DND-41 (cell line): ENCODE data around the gene PREP.

Experiments
- ATAC-seq: fragments of 200-7000 bp; cut with Tn5 transposase; 3 replicates; pipeline ENCODE4 v1.9.1; 2021; ENCODE audit warnings: low read depth; ENCODE audit not compliant: insufficient read depth
- DNase-seq: peaks from one replicate; pipeline ENCODE4 v3.0.0-alpha.2; 2020
- H2AFZ ChIP-seq: 2 replicates; pipeline ENCODE4 v1.6.0; 2012; ENCODE audit warnings: low read depth, low read length
- H3K27ac ChIP-seq: 2 replicates; pipeline ENCODE4 v1.5.1; 2012; ENCODE audit warnings: low read length, inconsistent platforms
- H3K27me3 ChIP-seq: fragments of 200-600 bp; sonication (generic); 2 replicates; pipeline ENCODE4 v1.6.0; 2012; ENCODE audit warnings: low read length, mild to moderate bottlenecking, inconsistent platforms; ENCODE audit not compliant: insufficient read depth, poor library complexity
- H3K36me3 ChIP-seq: 2 replicates; pipeline ENCODE4 v1.5.1; 2012; ENCODE audit warnings: low read length, inconsistent platforms; ENCODE audit not compliant: insufficient read depth
- H3K4me1 ChIP-seq: 2 replicates; pipeline ENCODE4 v1.5.1; 2012; ENCODE audit warnings: mild to moderate bottlenecking, low read length; ENCODE audit not compliant: insufficient read depth
- H3K4me2 ChIP-seq: 2 replicates; pipeline ENCODE4 v1.6.0; 2012; ENCODE audit warnings: mild to moderate bottlenecking, moderate library complexity, low read length, inconsistent platforms; ENCODE audit not compliant: insufficient read depth
- H3K4me3 ChIP-seq, 2 experiments: fragments of 200-600 bp in 1 of 2; shearing (Covaris generic) in 1 of 2; 2 replicates each; pipeline ENCODE4 v1.5.1; 2012 to 2016; ENCODE audit warnings: inconsistent platforms in 2 of 2, low read length in 2 of 2, mild to moderate bottlenecking in 2 of 2, low read depth in 1 of 2, moderate library complexity in 1 of 2
- H3K79me2 ChIP-seq: 2 replicates; pipeline ENCODE4 v1.6.0; 2012; ENCODE audit warnings: low read length, inconsistent platforms; ENCODE audit not compliant: insufficient read depth
- H3K9ac ChIP-seq: 2 replicates; pipeline ENCODE4 v1.6.0; 2012; ENCODE audit warnings: low read depth, mild to moderate bottlenecking, inconsistent platforms, low read length, moderate library complexity
- H3K9me3 ChIP-seq: 2 replicates; pipeline ENCODE4 v1.5.1; 2012; ENCODE audit warnings: low read length, moderate library complexity, mild to moderate bottlenecking, inconsistent platforms; ENCODE audit not compliant: insufficient read depth, severe bottlenecking
- H4K20me1 ChIP-seq: 2 replicates; pipeline ENCODE4 v1.6.0; 2012; ENCODE audit warnings: low read length; ENCODE audit not compliant: insufficient read depth
- CTCF ChIP-seq: IDR thresholded peaks from 2 replicates; pipeline ENCODE4 v1.5.1; 2012; ENCODE audit warnings: borderline replicate concordance, low read length, moderate library complexity, mild to moderate bottlenecking; ENCODE audit not compliant: poor library complexity, severe bottlenecking; ENCODE audit errors: extremely low read depth
- EZH2 ChIP-seq: IDR thresholded peaks from 3 replicates; pipeline ENCODE4 v1.6.1; 2012; ENCODE audit warnings: borderline replicate concordance, low read depth, mild to moderate bottlenecking, moderate library complexity, low read length, inconsistent platforms; ENCODE audit not compliant: severe bottlenecking

Gene PREP

GRCh38 chr6:105317607-105318533, 85.0 kb downstream of the PREP start:
- Histone ChIP-seq H3K79me2 (no peaks in the 10 kb centered on the region), H3K4me2 (no peak overlapping the region), H3K4me3 (no peak overlapping the region), H3K27me3 (no peaks in the 10 kb centered on the region), H4K20me1 (no peaks in the 10 kb centered on the region), H2AFZ (no peak overlapping the region), H3K9me3 (no peaks in the 10 kb centered on the region), H3K27ac (no peak overlapping the region), H3K36me3 (peaks cover 85% of the 10 kb centered on the region), H3K4me1 (no peaks in the 10 kb centered on the region), H3K9ac (no peak overlapping the region)
- DNase-seq (no peak), ATAC-seq (no peak)
- TF ChIP-seq CTCF = peak; percentile 45
- TF ChIP-seq EZH2 = no peak

GRCh38 chr6:105313211-105313610, 89.7 kb downstream of the PREP start:
- peaks cover 79% of the 10 kb centered on the region for H3K36me3 ChIP-seq
- no peaks in the 10 kb centered on the region for H3K4me1 ChIP-seq
- DNase-seq = no peak
- H3K4me3 ChIP-seq = no peak overlapping the region
- H4K20me1 ChIP-seq = no peaks in the 10 kb centered on the region; the same call in 1 of the 2 replicates
- no peaks in the 10 kb centered on the region for H3K27me3 ChIP-seq
- no peaks in the 10 kb centered on the region for H3K9me3 ChIP-seq
- H3K4me2 ChIP-seq = no peak overlapping the region
- no peak for TF ChIP-seq EZH2
- no peak for TF ChIP-seq CTCF
- no peak overlapping the region for H3K27ac ChIP-seq
- ATAC-seq = no peak
- H2AFZ ChIP-seq = no peak overlapping the region
- H3K9ac ChIP-seq = no peak overlapping the region
- no peaks in the 10 kb centered on the region for H3K79me2 ChIP-seq

GRCh38 chr6:105310947-105311346, 91.9 kb downstream of the PREP start:
- Histone ChIP-seq H3K9ac (no peak overlapping the region), H3K4me1 (no peaks in the 10 kb centered on the region), H3K4me3 (no peak overlapping the region), H3K79me2 (no peaks in the 10 kb centered on the region), H3K9me3 (no peaks in the 10 kb centered on the region), H3K4me2 (no peak overlapping the region), H3K36me3 (peaks cover 82% of the 10 kb centered on the region), H3K27ac (no peak overlapping the region), H4K20me1 (no peaks in the 10 kb centered on the region; the same call in 1 of the 2 replicates), H3K27me3 (no peaks in the 10 kb centered on the region), H2AFZ (no peak overlapping the region)
- no peak for DNase-seq
- ATAC-seq = no peak
- no peak for TF ChIP-seq EZH2
- no peak for TF ChIP-seq CTCF
